GM19324 (cell line): ENCODE results near the gene CIAO2B.

Source experiments
- ATAC-seq: cut with Tn5 transposase; IDR thresholded peaks from one replicate; pipeline ENCODE4 v1.9.1; 2021; ENCODE audit warnings: mild to moderate bottlenecking, moderate library complexity; ENCODE audit not compliant: unreplicated experiment, low FRiP score

CIAO2B gene

DNA sequence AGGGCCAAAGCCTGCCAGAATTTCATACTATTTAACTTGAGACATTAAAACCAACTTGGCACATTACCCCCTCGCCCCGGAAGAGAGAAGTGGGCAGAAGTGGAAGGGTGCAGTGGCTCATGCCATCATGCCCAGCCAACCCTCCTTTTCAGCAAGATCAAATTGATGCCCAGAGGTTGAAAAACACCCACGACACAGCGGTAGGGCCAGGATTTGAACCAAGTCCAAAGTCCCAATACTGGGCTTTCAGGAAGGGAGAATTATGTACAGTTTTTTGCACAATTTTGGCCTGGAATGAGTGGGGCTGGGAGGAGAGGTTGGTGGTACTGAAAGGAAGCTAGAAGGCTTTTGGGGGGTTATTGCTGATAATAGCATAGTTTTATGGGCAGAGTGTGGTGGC lies 42.8 kb downstream of the CIAO2B start:
- no peak for ATAC-seq

DNA sequence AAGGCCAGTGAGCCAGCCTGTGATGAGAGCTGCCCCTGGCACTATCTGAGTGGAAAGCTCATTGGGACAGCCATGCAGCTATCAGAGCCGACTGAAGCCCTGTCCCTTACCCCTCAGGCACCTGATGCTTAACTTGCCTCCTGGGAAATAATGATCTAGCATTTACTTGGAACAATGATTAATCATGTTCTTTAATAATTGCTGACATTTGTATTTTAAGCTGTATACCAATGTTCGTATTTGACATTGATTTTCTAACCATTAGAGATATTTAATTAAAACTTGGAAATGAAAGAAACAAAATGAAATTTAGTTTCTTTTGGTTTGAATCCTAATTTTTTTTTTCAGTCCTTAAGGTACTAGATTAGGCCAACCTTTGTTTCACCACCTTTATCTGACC lies 43.4 kb downstream of the CIAO2B start:
- ATAC-seq = no peak

DNA sequence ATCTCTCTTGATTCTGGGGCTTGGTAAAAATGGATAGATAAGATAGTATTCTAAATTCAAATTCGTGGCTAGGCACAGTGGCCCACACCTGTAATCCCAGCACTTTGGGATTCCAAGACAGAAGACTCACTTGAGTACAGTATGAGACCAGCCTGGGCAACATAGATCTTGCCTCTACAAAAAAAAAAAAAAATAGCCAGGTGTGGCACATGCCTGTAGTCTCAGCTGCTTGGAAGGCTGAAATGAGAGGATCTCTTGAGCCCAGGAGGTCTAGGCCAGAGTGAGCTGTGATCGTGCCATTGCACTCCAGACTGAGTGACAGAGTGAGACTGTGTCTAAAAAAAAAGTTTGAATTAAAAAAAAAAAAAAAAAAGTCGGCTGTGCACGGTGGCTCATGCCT lies 44.6 kb downstream of the CIAO2B start:
- no peak for ATAC-seq

DNA sequence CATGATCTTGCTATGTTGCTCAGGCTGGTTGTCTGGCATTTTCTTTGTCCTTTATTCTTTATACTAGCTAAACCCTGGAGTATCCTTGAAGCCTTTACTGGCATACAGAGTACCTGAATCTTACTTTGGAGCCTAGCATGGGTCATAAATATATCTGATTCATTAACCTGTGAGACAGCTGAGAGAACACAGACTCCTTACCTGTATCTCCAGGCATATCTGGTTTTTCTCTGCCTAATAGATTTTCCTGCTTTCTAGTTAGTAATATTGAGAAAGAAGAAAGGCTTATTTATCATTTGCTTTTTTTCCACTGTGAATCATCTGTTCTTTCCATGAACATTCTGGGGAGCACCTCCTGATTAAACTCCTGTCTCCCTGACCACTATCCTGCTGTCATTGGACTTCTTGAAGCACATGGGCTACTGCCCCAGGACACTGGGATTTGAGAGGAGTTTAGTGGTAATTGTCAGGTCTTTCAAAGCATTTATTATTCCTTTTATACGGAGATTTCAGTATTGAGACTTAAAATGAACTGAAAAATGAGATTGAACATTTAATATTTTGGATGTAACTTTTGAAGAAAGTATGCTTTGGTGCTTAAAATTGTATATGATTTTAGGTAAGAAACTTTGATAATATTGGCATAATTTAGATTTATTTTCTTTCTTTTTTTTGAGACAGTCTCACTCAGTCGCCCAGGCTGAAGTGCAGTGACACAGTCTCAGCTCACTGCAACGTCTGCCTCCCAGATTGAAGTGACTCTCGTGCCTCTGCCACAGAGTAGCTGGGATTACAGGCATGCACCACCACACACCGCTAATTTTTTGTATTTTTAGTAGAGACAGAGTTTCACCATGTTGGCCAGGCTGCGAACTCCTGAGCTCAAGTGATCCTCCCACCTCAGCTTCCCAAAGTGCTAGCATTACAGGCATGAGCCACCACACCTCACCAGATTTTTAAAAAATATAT lies 45.3 kb downstream of the CIAO2B start:
- no peak for ATAC-seq

DNA sequence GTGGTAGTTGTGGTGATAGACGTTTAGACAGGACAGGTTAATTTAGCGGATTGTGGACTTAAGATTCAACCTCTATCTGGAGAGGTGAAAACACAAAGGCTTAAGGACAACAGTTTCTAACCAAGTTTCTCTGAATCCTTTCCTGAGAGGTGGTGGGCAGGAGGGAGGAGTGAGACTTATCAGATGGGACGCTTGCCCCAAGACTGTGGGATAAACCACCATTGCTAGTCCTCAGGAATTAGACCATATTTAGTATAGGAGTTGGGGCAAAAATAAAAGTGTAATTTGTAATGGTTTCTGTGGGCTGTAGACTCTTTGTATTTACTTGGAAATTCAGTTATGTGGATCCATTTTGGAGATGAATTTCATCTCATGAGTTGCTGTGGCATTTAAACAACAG lies 47.3 kb downstream of the CIAO2B start:
- ATAC-seq = no peak

DNA sequence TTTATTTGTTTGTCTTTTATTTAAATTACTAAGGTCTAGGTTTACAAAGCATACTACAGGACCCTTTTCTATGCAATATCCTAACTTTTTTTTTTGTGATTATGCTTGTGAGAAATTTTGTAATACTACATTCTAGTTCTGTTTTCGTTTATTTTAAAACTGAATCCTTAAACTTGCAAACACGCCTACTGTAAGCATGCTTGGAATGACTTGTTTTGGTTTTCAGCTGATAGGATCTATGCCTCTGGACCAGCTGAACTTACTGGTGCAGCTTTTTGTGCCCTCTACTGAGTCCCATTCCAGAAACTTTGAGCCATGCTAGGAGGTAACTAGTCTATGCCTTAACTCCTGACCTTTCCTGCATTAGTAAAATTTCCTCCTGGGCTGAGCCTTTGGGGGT lies 47.9 kb downstream of the CIAO2B start:
- ATAC-seq = no peak

DNA sequence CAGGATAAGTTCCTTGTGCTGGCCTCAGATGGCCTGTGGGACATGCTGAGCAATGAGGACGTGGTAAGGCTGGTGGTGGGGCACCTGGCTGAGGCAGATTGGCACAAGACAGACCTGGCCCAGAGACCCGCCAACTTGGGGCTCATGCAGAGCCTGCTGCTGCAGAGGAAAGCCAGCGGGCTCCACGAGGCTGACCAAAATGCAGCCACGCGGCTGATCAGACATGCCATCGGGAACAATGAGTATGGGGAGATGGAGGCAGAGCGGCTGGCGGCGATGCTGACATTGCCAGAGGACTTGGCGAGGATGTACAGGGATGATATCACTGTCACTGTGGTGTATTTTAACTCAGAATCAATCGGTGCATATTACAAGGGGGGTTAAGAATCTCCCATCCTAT lies 48.7 kb downstream of the CIAO2B start:
- no peak for ATAC-seq

DNA sequence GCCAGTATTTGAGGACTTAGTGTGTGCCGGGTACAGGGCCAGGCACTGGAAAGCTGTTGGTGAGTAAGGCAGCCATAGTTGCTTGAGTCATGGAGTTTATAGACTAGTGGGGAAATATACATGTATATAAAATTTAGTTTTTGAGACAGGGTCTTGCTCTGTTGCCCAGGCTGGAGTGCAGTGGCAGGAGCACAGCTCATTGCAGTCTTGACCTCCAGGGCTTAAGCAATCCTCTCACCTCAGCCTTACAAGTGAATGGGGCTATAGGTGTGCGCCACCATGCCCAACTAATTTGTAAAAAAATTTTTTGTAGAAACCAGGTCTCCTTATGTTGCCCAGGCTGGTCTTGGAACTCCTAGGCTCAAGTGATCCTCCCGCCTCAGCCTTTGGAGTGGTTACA lies 51.5 kb downstream of the CIAO2B start:
- no peak for ATAC-seq
